Right ventricle myocardium inferior (tissue), 1 donor: ENCODE measurements around the gene ANKRD10. TPM values are rescaled to one million over a fixed set of nuclear protein-coding genes. Genes with fewer than 3 reads are reported as not detected.
"Not testable (repeated sequence)": the region's sequence is repeated elsewhere in the genome, so short reads cannot be mapped to it uniquely, and the experiment has no call there.

Experiments
- ATAC-seq: fragments of 200-7000 bp; cut with Tn5 transposase; one replicate; pipeline ENCODE4 v1.9.1; 2020; ENCODE audit warnings: mild to moderate bottlenecking, moderate library complexity
- DNase-seq: peaks from one replicate; pipeline ENCODE4 v3.0.0; 2021; ENCODE audit errors: missing footprints
- intact Hi-C: fragments of 100-400 bp; cut with DNase I; formaldehyde crosslinking; loops from one replicate; pipeline ENCODE4 v1.11.0; 2022
- total RNA-seq: library from RNA; stranded (reverse); fragmentation: NEBNext Ultra II Directional; extraction: Animal tissue kit (Norgen Biotek cat#: 25700); gene quantifications from one replicate; pipeline ENCODE4 v1.2.1, GENCODE V29; 2021
- donor health status: DM: no; HTN: yes; CAD: no; lungs with severe emphysema.

The ANKRD10 gene
- total RNA-seq, 1 donor from 2014 or later, result 48.6 TPM

DNA sequence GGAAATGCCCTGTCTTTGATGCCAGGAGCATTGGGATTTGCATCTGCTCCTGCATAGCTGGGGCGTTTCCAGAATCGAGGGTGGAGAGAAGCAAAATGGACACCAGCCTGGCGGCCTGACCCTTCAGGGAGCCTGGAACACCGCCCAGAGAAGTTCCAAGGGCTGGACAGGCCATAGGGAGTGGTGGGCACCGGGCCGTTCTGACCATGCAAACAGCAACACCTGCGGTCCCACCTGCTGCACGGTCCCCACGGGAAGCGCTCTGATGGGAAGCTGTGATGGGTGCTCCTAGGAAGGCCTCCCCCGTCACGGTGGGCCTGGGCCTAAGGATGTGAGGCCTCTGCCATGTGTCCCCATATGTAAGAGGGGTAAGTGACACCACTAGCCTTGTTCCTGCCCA lies 34.2 kb upstream of the ANKRD10 start:
- DNase-seq (no peak), ATAC-seq (no peak)
- intact Hi-C loops, result loop anchor here (5.0 kb wide), 1 partner anchor 58 kb away; no protein-coding TSS in a partner anchor

DNA sequence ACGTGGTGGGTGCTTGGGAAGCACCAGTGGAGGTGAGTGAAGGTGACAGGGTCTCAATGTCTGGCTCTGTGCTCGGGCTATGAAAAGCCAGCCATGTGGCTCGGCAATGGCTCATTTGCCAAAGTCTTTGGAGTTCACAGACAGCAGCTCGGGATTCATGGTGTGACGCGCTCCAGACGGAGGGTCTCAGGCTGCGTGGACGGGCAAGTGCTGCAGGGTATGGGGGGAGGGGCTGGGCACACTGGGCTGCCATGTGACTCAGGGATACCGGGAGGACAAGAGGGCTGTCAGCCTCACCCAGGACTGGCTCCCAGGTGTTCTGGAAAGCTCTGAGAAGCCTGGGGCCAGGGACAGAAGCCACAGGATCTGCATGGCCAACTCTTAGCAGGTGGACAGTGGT lies 32.5 kb upstream of the ANKRD10 start:
- intact Hi-C loops, result loop anchor here (5.0 kb wide), 1 partner anchor 60 kb away; no protein-coding TSS in a partner anchor
- DNase-seq, ATAC-seq: not testable (repeated sequence)

DNA sequence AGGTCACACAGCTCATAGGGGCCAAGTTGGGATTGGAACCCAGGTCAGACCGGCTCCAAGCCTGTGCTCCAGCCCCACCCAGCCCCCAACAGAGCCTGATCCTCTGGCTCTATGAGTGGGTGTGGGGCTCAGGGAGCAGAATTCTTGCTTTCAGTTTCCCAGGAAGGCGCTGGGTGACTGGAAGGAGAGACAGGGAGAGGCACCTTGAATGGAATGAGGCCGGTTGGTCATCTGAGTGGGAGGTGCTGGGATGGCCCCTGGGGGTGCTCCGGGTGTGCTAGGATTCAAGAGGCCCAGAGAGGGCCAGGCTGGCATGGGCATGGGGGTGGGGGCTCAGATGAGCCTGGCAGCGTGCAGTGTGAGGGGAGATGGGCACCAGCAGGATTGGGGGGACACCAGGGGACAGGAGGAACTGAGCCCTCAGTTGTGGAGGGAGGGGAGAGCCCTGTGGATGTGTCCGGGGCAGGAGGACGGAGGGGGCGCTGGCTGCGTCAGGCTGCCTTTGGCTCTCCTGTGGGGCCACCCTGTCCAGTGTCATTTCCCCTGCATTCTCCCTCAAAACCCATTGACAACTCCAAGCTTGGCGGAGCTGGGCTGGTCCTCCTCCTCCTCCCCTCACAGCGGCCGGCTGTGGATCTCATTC lies 31.2 kb upstream of the ANKRD10 start:
- DNase-seq (no peak), ATAC-seq (no peak)
- intact Hi-C loops, result loop anchor here (5.0 kb wide), 1 partner anchor 61 kb away; no protein-coding TSS in a partner anchor

DNA sequence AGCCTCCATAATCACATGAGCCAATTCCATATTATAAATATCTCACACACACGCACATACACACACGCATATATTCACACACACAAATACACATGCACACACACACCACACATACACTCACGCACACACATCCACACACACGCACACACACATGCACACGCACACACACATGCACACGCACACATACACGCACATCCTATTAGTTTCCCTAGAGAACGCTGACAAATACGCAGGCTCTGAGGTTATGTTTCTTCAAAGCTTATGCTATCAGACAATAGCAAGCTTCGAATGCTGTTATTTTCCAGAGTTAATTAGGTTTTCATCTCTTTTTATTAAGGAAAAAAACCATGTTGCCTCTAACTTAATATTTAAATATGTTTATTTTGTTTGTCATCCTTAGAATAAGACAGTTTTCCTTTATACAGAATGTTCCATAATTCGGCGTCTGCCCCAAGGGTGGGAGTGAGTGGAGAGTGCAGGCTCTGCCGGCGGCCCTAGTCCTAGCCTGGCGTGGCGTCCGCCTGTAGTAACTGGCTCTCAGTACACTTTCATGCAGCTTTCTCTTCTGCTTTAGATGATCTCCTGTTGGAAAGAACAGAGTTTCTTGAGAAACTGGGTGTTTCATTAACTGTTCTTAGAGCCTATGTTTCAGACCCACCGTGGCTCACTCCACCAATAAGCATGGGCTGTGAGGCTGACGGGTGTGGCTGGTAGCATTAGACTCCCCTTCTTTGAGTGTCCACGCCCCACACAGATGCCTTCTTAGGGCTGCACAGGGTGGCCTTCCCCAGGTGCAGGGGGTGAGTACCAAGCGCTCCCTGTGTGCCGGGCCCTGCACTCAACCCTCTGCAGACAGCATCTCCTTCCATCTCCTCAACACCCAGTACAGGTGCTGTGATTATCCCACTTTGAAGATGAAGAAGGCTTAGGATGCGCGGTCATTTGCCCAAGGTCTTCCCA lies 30.4 kb upstream of the ANKRD10 start:
- ATAC-seq (no peak), DNase-seq (no peak)
- intact Hi-C loops, result loop anchor here (5.0 kb wide), 1 partner anchor 62 kb away; no protein-coding TSS in a partner anchor

DNA sequence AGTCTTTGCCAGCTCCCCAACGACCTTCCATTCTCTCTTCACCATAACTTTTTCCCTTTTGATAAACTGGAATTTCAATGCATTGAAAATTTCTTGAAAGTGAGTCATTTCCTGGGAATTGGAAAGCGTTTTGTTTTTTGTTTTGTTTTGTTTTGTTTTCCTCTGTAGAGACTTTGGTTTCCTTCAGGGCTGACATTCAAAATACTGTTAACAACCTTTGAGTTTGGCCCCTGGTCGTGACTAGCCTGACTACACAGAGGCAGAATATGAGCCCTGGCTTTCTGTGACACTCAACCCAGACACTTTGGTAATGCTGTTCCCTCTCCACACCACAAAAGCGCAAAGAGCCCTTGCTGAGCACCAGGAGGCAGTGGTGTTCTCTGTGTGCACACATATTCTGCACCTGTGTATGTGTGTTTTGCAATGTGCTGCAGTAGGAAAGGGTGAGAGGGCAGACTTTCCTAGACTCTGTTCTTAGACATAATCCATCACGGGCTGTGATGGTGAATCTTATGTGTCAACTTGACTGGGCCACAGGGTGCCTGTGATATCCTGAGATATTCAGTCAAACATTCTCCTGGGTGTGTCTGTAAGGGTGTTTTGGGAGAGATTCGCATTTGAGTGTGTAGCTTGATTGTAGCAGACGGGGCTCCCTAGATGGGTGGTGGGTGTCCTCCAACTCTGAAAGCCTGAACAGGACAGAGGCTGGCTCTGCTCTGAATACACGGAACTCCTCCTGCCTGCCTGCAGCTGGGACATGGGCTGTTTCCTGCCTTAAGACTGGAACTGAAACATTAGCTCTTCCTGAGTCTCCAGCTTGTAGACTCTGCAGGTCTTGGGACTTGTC lies 29.5 kb upstream of the ANKRD10 start:
- DNase-seq (no peak), ATAC-seq (peak; percentile 57)
- intact Hi-C loops, result no loop called here

DNA sequence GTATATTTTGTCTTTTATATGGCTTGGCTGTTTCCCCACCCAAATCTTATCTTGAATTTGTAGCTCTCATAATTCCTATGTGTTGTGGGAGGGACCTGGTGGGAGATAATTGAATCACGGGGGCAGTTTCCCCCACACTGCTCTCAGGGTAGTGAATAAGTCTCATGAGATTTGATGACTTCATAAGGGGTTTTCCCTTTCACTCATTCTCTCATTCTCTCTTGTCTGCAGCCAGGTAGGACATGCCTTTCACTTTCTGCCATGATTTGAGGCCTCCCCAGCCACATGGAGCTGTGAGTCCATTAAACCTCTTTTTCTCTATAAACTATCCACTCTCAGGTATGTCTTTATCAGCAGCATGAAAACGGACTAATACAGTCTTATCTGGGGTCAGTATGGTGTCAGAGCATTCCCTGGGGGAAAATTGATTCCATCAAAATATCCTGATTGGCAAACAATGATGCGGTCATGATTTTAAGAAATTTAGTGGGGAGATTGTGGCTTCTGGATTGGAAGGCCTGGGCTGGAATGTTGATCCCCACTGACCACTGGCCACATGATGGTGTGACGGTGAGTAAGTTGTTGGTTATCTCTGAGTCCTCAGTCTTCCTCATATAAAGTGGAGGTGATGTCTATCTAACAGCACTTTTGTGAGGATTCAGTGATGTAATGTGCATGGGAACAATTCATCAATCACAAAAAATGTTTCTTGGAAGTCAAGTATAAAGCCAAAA lies 27.5 kb upstream of the ANKRD10 start:
- intact Hi-C loops, result no loop called here
- DNase-seq (no peak), ATAC-seq (no peak)

DNA sequence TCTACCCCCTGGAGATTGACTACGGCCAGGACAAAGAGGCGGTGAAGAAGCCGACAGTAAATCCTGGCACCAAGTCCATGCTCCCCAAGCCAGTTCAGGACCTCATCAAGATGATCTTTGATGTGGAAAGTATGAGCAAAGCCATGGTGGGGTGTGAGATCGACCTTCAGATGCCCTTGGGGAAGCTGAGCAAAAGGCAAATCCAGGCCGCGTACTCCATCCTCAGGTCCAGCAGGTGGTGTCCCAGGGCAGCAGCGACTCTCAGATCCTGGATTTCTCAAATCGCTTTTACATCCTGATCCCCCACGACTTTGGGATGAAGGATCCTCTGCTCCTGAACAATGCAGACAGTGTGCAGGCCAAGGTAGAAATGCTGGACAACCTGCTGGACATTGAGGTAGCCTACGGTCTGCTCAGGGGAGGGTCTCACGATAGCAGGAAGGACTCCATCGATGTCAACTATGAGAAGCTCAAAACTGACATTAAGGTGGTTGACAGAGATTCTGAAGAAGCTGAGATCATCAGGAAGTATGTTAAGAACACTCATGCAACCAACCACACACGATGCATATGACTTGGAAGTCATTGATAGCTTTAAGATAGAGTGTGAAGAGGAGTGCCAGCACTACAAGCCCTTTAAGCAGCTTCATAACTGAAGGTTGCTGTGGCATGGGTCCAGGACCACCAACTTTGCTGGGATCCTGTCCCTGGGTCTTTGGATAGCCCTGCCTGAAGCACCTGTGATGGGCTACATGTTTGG lies 24.0 kb upstream of the ANKRD10 start:
- DNase-seq (no peak), ATAC-seq (no peak)
- intact Hi-C loops, result no loop called here

DNA sequence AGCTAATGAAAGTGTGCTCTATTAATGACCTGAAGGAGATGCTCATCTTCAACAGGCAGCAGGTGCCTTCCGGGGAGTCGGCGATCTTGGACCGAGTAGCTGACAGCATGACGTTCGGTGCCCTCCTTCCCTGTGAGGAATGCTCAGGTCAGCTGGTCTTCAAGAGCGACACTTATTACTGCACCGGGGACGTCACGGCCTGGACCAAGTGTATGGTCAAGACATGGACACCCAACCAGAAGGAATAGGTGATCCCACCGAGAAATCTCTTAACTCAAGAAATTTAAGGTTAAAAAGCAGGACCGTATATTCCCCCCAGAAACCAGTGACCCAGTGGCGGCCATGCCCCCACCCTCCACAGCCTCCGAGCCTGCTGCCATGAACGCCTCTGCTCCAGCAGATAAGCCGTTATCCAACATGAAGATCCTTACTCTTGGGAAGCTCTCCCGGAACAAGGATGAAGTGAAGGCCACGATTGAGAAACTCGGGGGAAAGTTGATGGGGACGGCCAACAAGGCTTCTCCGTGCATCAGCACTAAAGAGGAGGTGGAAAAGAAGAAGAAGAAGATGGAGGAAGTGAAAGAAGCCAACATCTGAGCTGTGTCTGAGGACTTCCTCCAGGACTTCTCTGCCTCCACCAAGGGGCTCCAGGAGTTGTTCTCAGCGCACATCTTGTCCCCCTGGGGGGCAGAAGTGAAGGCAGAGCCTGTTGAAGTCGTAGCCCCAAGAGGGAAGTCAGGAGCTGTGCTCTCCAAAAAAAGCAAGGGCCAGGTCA lies 22.8 kb upstream of the ANKRD10 start:
- intact Hi-C loops, result no loop called here
- ATAC-seq (no peak), DNase-seq (no peak)

DNA sequence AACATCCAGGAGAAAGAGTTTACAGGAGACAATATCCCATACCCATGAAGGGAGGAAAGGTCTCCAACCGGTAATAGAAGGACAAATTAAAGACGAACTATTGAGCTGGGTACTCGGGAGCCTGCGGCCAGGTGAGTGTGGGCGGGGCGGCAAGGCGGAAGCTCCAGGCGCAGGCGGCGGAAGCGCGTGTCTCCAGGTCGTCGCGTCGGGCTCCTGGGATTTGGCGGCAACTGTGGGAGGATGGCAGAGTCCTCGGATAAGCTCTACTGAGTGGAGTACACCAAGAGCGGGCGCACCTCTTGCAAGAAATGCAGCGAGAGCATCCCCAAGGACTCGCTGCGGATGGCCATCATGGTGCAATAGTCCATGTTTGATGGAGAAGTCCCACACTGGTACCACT lies 21.6 kb upstream of the ANKRD10 start:
- ATAC-seq (no peak), DNase-seq (no peak)
- intact Hi-C loops, result no loop called here

DNA sequence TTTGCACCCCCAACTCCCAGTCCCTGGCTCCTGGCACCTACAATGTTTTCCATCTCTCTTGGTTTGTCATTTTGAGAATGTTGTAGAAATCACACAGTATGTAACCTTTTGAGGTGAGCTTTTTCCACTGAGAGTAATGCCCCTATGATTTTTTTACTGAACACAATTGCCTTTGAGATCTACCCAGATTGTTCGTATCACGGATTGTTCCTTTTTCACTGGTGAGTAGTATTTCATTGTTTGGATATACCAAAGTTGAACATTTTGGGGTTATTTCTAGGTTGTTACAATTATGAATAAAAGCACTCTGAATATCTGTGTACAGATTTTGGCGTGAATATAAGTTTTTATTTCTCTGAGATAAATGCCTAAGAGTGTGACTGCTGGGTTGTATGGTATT lies 17.7 kb upstream of the ANKRD10 start:
- DNase-seq (no peak), ATAC-seq (no peak)
- intact Hi-C loops, result no loop called here

DNA sequence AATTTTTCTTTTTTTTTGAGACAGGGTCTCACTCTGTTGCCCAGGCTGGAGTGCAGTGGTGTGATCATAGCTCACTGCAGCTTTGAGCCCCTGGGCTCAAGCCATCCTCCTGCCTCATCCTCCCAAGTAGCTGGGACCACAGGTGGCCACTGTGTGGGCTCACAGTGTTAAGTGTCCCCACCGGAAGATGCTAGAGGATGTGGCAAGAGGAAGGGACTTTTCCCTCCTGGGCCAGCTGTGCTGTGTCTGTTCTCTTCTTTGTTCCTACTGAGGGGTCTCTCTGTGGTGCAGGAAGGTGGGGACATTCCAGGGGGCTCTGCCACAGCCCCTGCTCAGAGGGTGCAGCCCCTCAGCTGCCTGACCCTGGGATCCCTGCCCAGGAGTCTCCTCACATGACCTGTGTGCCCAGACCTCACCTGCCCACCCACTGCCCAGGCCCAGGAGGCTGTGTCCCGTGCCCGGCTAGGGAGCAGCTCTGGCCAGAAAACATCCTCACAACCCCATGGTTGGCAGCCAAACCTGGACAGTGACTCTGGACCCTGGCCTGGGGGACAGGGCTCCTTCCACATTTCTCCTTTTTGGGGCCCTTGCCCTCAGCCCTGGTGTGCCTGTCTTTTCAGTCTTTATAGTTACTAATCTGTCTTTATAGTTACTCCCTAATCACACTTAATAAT lies 14.4 kb upstream of the ANKRD10 start:
- intact Hi-C loops, result no loop called here
- ATAC-seq, result no peak
- DNase-seq, result no peak

DNA sequence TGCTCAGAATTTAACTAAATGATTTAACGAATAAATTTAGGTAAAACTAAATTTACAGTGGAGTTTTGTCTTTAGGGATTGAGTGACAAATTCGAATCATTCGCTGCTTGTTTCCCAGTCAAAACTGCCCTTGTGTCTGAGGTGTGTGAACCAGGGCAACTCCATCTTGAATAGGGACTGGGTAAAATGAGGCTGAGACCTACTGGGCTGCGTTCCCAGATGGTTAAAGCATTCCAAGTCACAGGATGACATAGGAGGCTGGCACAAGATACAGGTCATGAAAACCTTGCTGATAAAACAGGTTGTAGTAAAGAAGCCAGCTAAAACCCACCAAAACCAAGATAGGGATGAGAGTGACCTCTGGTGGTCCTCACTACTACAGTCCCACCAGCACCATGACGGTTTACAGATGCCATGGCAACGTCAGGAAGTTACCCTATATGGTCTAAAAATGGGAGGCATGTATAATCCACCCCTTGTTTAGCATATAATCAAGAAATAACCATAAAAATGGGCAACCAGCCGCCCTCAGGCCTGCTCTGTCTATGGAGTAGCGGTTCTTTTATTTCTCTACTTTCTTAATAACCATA lies 10.2 kb upstream of the ANKRD10 start:
- intact Hi-C loops, result no loop called here
- no peak for ATAC-seq
- no peak for DNase-seq

DNA sequence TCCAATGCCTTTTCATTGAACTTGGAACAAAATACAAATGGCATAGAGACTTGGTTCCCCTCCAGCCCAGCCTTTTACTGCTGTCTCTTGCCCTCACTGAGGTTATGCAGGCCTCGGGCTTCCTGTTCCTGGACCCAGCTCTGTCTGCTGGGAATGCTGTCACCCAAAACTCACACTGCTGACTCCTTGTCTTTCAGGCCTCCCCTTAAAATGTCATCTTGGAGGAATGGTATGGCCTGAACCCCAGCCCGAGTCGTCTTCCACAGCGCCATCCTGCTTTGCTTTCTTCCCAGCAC lies 9.7 kb upstream of the ANKRD10 start:
- DNase-seq, result no peak
- intact Hi-C loops, result no loop called here
- peak; percentile 58 for ATAC-seq

DNA sequence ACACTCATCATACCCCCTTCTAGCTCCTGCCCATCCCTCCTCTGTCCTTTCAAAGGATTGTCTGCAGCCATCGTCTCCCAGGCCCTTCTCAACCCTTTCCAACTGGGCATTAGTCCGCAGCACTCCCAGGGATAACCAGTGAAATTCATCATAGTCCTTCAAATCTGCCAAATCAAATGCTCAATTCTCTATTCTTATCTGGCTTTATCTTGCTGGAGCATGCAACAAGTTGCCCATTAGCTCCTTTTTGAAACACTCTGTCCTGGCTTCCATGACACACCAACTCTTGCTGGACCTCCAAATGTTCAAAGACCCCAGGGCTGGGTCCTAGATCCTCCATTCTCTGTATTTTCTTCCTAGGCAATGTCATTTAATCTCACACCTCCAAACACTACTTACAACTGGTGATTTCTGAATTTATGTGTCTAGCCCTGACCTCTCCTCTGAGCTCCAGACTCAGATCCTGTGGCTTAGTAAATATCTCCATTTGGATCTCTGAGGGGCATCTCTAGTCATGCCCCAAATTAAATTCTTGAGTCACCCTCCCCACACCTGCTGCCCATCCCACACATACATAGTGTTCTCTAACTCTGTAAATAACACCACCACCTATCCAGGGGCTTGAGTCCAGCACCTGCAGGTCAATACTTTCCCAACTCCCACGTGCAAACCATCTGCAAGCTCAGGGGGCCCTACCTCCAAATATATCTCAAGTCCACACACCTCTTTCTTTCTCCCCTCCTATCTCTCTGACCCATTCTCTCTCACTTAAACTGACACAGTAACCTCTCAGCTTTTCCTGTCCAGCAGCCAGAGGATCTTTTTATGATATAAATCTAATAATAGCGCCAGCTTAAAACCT lies 9.1 kb upstream of the ANKRD10 start:
- intact Hi-C loops, result no loop called here

DNA sequence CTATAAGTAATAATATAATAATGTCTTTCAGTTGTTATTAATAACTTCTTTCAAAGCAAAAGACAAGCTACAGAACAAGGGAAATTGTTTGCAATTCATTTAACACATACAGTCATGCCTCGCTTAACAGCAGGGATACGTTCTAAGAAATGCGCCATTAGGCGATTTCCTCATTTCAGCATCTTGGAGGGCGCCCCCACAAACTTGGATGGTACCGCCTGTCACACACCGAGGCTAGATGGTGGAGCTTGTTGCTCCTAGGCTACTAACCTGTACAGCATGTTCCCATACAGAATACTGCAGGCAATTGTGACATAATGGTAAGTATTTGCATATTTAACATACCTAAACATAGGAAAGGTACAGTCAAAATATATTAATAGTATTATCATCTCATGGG lies 8.2 kb upstream of the ANKRD10 start:
- DNase-seq, result no peak
- intact Hi-C loops, result no loop called here
- no peak for ATAC-seq

More for the DNA sequence above, 9.1 kb upstream of the ANKRD10 start:
- DNase-seq (no peak), ATAC-seq (peak; percentile 19)
